ENCODE measurements around the gene PRC1. TPM values are rescaled to one million over a fixed set of nuclear protein-coding genes. Genes with fewer than 3 reads are reported as not detected.

The PRC1 gene
- total RNA-seq, 1 experiment from 2014 or later: 75.7 TPM

- Histone ChIP-seq H3K18ac (ENCODE audit: insufficient read length, low read depth, low read length) (no peak overlapping the region), H3K14ac (ENCODE audit: insufficient read depth, low read length) (no peak overlapping the region), H3K4ac (ENCODE audit: low read depth, low read length) (no peak overlapping the region), H3K27me3 (ENCODE audit: insufficient read depth, low read length) (no peaks in the 10 kb centered on the region), H4K91ac (ENCODE audit: insufficient read length, low read depth, low read length) (no peak overlapping the region), H2BK120ac (ENCODE audit: low read depth, low read length, poor library complexity, severe bottlenecking) (no peak overlapping the region), H3K4me2 (ENCODE audit: insufficient read depth, insufficient read length, low read length) (no peak overlapping the region), H3K23me2 (ENCODE audit: insufficient read length, low read depth, low read length, poor library complexity, severe bottlenecking) (no peaks in the 10 kb centered on the region), H2AFZ (ENCODE audit: low read length) (no peak overlapping the region), H3K23ac (ENCODE audit: insufficient read length, low read depth, low read length) (no peak overlapping the region), H4K8ac (replicated peaks; ENCODE audit: insufficient read length, low read depth, low read length) (no peak overlapping the region), H4K20me1 (ENCODE audit: control insufficient read depth, insufficient read depth, insufficient read length) (no peaks in the 10 kb centered on the region), H3K9ac (ENCODE audit: extremely low read depth, insufficient read length, low read length) (no peak overlapping the region), H3K56ac (ENCODE audit: insufficient read length, low read depth, low read length) (no peak overlapping the region), H3K9me3 (ENCODE audit: control insufficient read depth, low read depth, low read length) (no peaks in the 10 kb centered on the region), H2BK5ac (ENCODE audit: insufficient read length, low read length) (no peak overlapping the region), H2BK20ac (ENCODE audit: low read depth, low read length, poor library complexity, severe bottlenecking) (no peak overlapping the region), H3T11ph (ENCODE audit: low read length) (no peak overlapping the region), H3K4me1 (ENCODE audit: insufficient read depth, low read length) (no peaks in the 10 kb centered on the region), H3K79me2 (ENCODE audit: insufficient read depth, low read length) (no peaks in the 10 kb centered on the region), H3K27ac (ENCODE audit: insufficient read length, low read depth, low read length) (no peak overlapping the region), H2AK5ac (ENCODE audit: insufficient read length, low read length) (no peak overlapping the region), H3K79me1 (ENCODE audit: insufficient read depth, low read depth, low read length, poor library complexity, severe bottlenecking) (no peaks in the 10 kb centered on the region), H2BK15ac (ENCODE audit: low read depth, low read length) (no peak overlapping the region), H4K5ac (ENCODE audit: insufficient read length, low read depth, low read length) (no peak overlapping the region), H2BK12ac (ENCODE audit: insufficient read length, low read depth, low read length) (no peak overlapping the region)
- no peaks in the 10 kb centered on the region for H3K4me1 Mint-ChIP-seq
- DNase-seq: no peak
- no peaks in the 10 kb centered on the region for H3K9me3 Mint-ChIP-seq
- H3K4me3 Mint-ChIP-seq: no peak overlapping the region
- peaks cover 36 to 90% (median 87%) of the 10 kb centered on the region in 3 experiments for H3K36me3 Mint-ChIP-seq (ENCODE audit: insufficient read depth in 1 of 3, low read depth in 3 of 3)
- WGBS (ENCODE audit: extremely low coverage, insufficient read length, low lambda C conversion rate): no CpG with 5 or more reads among the region's 9 CpGs
- no peaks in the 10 kb centered on the region for H3K27me3 Mint-ChIP-seq (ENCODE audit: low read depth)
- no peak for TF ChIP-seq CTCF (conservative IDR thresholded peaks at IDR 0.05)
- H3K27ac Mint-ChIP-seq: peak overlapping the region in 2 of 3 experiments; percentile 17 to 59; a peak in 2 of 7 replicates
These were observed 28.1 kb downstream of the PRC1 start for GRCh38 chr15:90966262-90966661.

Measured in H9 (cell line).